ENCODE data around the gene COG6. TPM values are rescaled to one million over a fixed set of nuclear protein-coding genes. Genes with fewer than 3 reads are reported as not detected.

The COG6 gene
- polyA plus RNA-seq, 1 of the 3 experiments (the other 2 are of a cell fraction) = 13.1 TPM

DNA sequence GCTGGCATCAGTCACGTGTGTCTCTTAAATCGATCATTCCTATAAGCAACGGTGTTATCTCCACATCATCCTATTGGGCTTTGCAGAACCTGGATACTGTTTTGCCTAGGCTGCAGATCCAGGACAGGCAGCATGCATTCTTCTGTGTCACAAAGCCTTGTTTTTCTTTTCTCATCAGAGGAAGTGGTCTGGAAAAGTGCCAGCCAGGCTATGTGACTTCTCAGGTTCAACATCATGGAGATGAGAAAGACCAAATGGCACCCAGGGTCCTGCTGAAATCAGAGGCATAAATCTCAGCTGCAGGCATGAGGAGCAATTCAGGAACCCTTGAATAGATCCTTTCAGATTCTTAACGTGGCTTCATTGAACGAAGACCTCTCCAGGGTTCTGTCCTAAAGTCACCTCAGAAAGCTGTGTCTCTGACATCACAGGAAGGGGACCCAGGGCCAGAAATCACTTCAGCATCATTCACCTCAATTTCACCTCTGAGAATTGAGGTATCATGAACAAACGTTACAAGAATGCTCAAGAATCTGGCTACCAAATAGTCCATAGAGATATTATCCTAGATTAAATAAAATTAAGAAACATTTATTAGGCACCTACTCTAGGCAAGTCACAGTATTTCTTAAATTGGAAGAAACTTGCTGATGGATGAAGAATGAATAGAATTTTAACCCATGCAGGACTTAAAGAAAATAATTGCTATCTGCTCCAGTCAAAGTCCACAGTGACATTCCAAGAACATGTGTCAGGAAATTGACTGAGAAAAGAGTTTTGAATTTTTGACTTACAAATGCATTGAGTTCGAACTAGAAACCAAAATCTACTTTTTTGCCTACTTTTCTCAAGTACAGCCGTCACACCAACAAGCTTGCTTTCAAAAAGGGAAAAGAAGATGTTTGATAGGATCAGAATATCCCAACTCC is 124.1 kb downstream of the COG6 start:
- Histone ChIP-seq H3K79me2 (ENCODE audit: insufficient read depth) (no peaks in the 10 kb centered on the region), H3K27ac (ENCODE audit: low read depth in 2 of 2, low read length in 1 of 2) (peak overlapping the region; percentile 55 to 96; a peak in 3 of 4 replicates), H3K36me3 (replicated peaks in 1 of 2; ENCODE audit: control insufficient read depth in 1 of 2, insufficient read depth in 2 of 2, low read length in 1 of 2) (no peaks in the 10 kb centered on the region), H4K20me1 (ENCODE audit: insufficient read depth) (no peaks in the 10 kb centered on the region), H3K4me1 (ENCODE audit: control insufficient read depth in 1 of 2, insufficient read depth in 2 of 2, low read depth in 1 of 2, low read length in 1 of 2) (peaks cover 4 to 32% of the 10 kb centered on the region in 2 experiments), H3K27me3 (ENCODE audit: insufficient read depth) (no peaks in the 10 kb centered on the region), H3F3A (replicated peaks; ENCODE audit: insufficient read depth) (peaks cover 53% of the 10 kb centered on the region), H3K4me3 (ENCODE audit: low read depth in 2 of 2, low read length in 1 of 2) (no peak overlapping the region), H3K9me2 (no peaks in the 10 kb centered on the region), H3K4me2 (peak overlapping the region; percentile 14; the same call in 1 of the 2 replicates), H2AFZ (ENCODE audit: low read depth) (no peak overlapping the region), H3K9me3 (0 out of 2 replicates have a peak, but pooled peaks cover 3% of the 10 kb centered on the region), H3K9ac (no peak overlapping the region)
- WGBS (ENCODE audit: low lambda C conversion rate) = 39% methylated on average over 8 of the region's 8 CpGs
- ChIA-PET CTCF (interaction anchor here (0.8 to 1.3 kb wide), 5 partner anchors 13 to 903 kb away, joined by 3 to 4 read pairs (median 4); no protein-coding TSS in a partner anchor), POLR2A (no interaction called here)
- DNase-seq = no peak
- TF ChIP-seq USF2 (IDR thresholded peaks at IDR 0.05; ENCODE audit: borderline replicate concordance, low read depth, low read length) (no peak), RAD21 (IDR thresholded peaks at IDR 0.05; ENCODE audit: low read length) (no peak), GATA2 (CRISPR knock-in tag; IDR thresholded peaks at IDR 0.05) (no peak), NRF1 (IDR thresholded peaks at IDR 0.05; ENCODE audit: low read depth, low read length) (no peak), EP300 (IDR thresholded peaks at IDR 0.05; ENCODE audit: borderline replicate concordance in 1 of 2, low read depth in 1 of 2, low read length in 1 of 2) (peak; percentile 38 to 90; a peak in 2 of 4 replicates), PBX3 (IDR thresholded peaks at IDR 0.05) (peak; percentile 90), POLR2AphosphoS5 (IDR thresholded peaks at IDR 0.05; ENCODE audit: low read depth, low read length) (peak; percentile 19; the same call in 1 of the 2 replicates), YY1 (IDR thresholded peaks at IDR 0.05; ENCODE audit: low read depth) (no peak), NFIC (IDR thresholded peaks at IDR 0.05; ENCODE audit: borderline replicate concordance) (peak; percentile 94), FOSL2 (IDR thresholded peaks at IDR 0.05; ENCODE audit: borderline replicate concordance, low read depth) (peak; percentile 15; the same call in 1 of the 2 replicates), GABPA (IDR thresholded peaks at IDR 0.05; ENCODE audit: low read depth) (no peak), USF1 (IDR thresholded peaks at IDR 0.05; ENCODE audit: borderline replicate concordance, low read depth) (0 out of 2 replicates have a peak, but pooled peaks have one; percentile 43), TCF12 (IDR thresholded peaks at IDR 0.05) (peak; percentile 94), JUND (IDR thresholded peaks at IDR 0.05) (peak; percentile 69), FOXM1 (IDR thresholded peaks at IDR 0.05; ENCODE audit: low read depth) (peak; percentile 58; the same call in 1 of the 2 replicates), TEAD4 (IDR thresholded peaks at IDR 0.05; ENCODE audit: borderline replicate concordance, insufficient read depth) (peak; percentile 51; the same call in 1 of the 2 replicates), ELF1 (IDR thresholded peaks at IDR 0.05) (no peak), EZH2phosphoT487 (IDR thresholded peaks at IDR 0.05; ENCODE audit: borderline replicate concordance, low read depth) (no peak), RXRA (IDR thresholded peaks at IDR 0.05; ENCODE audit: borderline replicate concordance, low read depth) (0 out of 2 replicates have a peak, but pooled peaks have one; percentile 5), FOXJ3 (CRISPR knock-in tag; IDR thresholded peaks at IDR 0.05) (no peak), TAF1 (IDR thresholded peaks at IDR 0.05; ENCODE audit: borderline replicate concordance, low read depth, low read length) (no peak), CHD2 (IDR thresholded peaks at IDR 0.05; ENCODE audit: low read length, partially characterized antibody) (no peak)
- TF ChIP-seq, protein P1, sequence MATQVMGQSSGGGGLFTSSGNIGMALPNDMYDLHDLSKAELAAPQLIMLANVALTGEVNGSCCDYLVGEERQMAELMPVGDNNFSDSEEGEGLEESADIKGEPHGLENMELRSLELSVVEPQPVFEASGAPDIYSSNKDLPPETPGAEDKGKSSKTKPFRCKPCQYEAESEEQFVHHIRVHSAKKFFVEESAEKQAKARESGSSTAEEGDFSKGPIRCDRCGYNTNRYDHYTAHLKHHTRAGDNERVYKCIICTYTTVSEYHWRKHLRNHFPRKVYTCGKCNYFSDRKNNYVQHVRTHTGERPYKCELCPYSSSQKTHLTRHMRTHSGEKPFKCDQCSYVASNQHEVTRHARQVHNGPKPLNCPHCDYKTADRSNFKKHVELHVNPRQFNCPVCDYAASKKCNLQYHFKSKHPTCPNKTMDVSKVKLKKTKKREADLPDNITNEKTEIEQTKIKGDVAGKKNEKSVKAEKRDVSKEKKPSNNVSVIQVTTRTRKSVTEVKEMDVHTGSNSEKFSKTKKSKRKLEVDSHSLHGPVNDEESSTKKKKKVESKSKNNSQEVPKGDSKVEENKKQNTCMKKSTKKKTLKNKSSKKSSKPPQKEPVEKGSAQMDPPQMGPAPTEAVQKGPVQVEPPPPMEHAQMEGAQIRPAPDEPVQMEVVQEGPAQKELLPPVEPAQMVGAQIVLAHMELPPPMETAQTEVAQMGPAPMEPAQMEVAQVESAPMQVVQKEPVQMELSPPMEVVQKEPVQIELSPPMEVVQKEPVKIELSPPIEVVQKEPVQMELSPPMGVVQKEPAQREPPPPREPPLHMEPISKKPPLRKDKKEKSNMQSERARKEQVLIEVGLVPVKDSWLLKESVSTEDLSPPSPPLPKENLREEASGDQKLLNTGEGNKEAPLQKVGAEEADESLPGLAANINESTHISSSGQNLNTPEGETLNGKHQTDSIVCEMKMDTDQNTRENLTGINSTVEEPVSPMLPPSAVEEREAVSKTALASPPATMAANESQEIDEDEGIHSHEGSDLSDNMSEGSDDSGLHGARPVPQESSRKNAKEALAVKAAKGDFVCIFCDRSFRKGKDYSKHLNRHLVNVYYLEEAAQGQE (IDR thresholded peaks at IDR 0.05; ENCODE audit: low read depth, low read length) = no peak
- TF ChIP-seq, protein P2, sequence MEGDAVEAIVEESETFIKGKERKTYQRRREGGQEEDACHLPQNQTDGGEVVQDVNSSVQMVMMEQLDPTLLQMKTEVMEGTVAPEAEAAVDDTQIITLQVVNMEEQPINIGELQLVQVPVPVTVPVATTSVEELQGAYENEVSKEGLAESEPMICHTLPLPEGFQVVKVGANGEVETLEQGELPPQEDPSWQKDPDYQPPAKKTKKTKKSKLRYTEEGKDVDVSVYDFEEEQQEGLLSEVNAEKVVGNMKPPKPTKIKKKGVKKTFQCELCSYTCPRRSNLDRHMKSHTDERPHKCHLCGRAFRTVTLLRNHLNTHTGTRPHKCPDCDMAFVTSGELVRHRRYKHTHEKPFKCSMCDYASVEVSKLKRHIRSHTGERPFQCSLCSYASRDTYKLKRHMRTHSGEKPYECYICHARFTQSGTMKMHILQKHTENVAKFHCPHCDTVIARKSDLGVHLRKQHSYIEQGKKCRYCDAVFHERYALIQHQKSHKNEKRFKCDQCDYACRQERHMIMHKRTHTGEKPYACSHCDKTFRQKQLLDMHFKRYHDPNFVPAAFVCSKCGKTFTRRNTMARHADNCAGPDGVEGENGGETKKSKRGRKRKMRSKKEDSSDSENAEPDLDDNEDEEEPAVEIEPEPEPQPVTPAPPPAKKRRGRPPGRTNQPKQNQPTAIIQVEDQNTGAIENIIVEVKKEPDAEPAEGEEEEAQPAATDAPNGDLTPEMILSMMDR (IDR thresholded peaks at IDR 0.05) = no peak
